GM19455 (cell line): ENCODE results near the gene VAPA.

Source experiments
- ATAC-seq: cut with Tn5 transposase; IDR thresholded peaks from one replicate; pipeline ENCODE4 v1.9.1; 2021; ENCODE audit not compliant: unreplicated experiment

VAPA gene

GRCh38 chr18:9913526-9914333, at the start of gene VAPA:
TSS of gene VAPA (plus strand) at chr18:9914016. CDS start at chr18:9914257, 241 bp downstream.
- ATAC-seq = peak; percentile 82

- ATAC-seq = no peak
These were observed 47.9 kb upstream of the VAPA start for GRCh38 chr18:9865764-9866490.

- ATAC-seq = no peak
These were observed 47.2 kb upstream of the VAPA start for GRCh38 chr18:9866627-9867026.

GRCh38 chr18:9867071-9867594, 46.7 kb upstream of the VAPA start:
- ATAC-seq = no peak

GRCh38 chr18:9868857-9869714, 44.7 kb upstream of the VAPA start:
- no peak for ATAC-seq

GRCh38 chr18:9869715-9870430, 43.9 kb upstream of the VAPA start:
- peak; percentile 70 for ATAC-seq

GRCh38 chr18:9870431-9871008, 43.3 kb upstream of the VAPA start:
- ATAC-seq = no peak

- ATAC-seq = no peak
These were observed 42.5 kb upstream of the VAPA start for GRCh38 chr18:9871244-9871746.

- no peak for ATAC-seq
These were observed 41.0 kb upstream of the VAPA start for GRCh38 chr18:9872823-9873222.

GRCh38 chr18:9874728-9875127, 39.1 kb upstream of the VAPA start:
- ATAC-seq = no peak

GRCh38 chr18:9876212-9876866, 37.5 kb upstream of the VAPA start:
- ATAC-seq = no peak

GRCh38 chr18:9876867-9877654, 36.8 kb upstream of the VAPA start:
- no peak for ATAC-seq

GRCh38 chr18:9877655-9878014, 36.2 kb upstream of the VAPA start:
- no peak for ATAC-seq

GRCh38 chr18:9878095-9878494, 35.7 kb upstream of the VAPA start:
- ATAC-seq = no peak

- no peak for ATAC-seq
These were observed 35.0 kb upstream of the VAPA start for GRCh38 chr18:9878783-9879242.

GRCh38 chr18:9884090-9884489, 29.7 kb upstream of the VAPA start:
- ATAC-seq = no peak

GRCh38 chr18:9884532-9885140, 29.2 kb upstream of the VAPA start:
- ATAC-seq = no peak
